ENCODE results near the gene KLHL4.

The KLHL4 gene

GRCh38 chrX:87578978-87579377 lies 61.4 kb downstream of the KLHL4 start:
- no peak for DNase-seq (ENCODE audit: low read depth, low spot score)
- no peak overlapping the region for H3K4me3 ChIP-seq (ENCODE audit: low read depth, low read length)
- CTCF ChIA-PET, result no interaction called here
- POLR2A ChIA-PET, result no interaction called here
- no peak for TF ChIP-seq CTCF (IDR thresholded peaks at IDR 0.05; ENCODE audit: insufficient read depth, low read length, missing control alignments)

- TF ChIP-seq CTCF (IDR thresholded peaks at IDR 0.05; ENCODE audit: insufficient read depth, low read length, missing control alignments), result no peak
- ChIA-PET CTCF (no interaction called here), POLR2A (no interaction called here)
- no peak overlapping the region for H3K4me3 ChIP-seq (ENCODE audit: low read depth, low read length)
- no peak for DNase-seq (ENCODE audit: low read depth, low spot score)
Observed at GRCh38 chrX:87580862-87581261, 63.3 kb downstream of the KLHL4 start.

GRCh38 chrX:87582453-87582852 lies 64.9 kb downstream of the KLHL4 start:
- no peak for TF ChIP-seq CTCF (IDR thresholded peaks at IDR 0.05; ENCODE audit: insufficient read depth, low read length, missing control alignments)
- CTCF ChIA-PET, result no interaction called here
- POLR2A ChIA-PET, result no interaction called here
- no peak for DNase-seq (ENCODE audit: low read depth, low spot score)
- H3K4me3 ChIP-seq (ENCODE audit: low read depth, low read length), result no peak overlapping the region

GRCh38 chrX:87583679-87584078 lies 66.1 kb downstream of the KLHL4 start:
- POLR2A ChIA-PET, result no interaction called here
- no peak for DNase-seq (ENCODE audit: low read depth, low spot score)
- CTCF ChIA-PET, result no interaction called here
- H3K4me3 ChIP-seq (ENCODE audit: low read depth, low read length), result no peak overlapping the region
- TF ChIP-seq CTCF (IDR thresholded peaks at IDR 0.05; ENCODE audit: insufficient read depth, low read length, missing control alignments), result no peak

GRCh38 chrX:87616371-87616770 lies 98.8 kb downstream of the KLHL4 start:
- ChIA-PET POLR2A (no interaction called here), CTCF (no interaction called here)
- no peak for TF ChIP-seq CTCF (IDR thresholded peaks at IDR 0.05; ENCODE audit: insufficient read depth, low read length, missing control alignments)
- DNase-seq (ENCODE audit: low read depth, low spot score), result no peak
- H3K4me3 ChIP-seq (ENCODE audit: low read depth, low read length), result no peak overlapping the region

GRCh38 chrX:87621697-87622096 lies 104.1 kb downstream of the KLHL4 start:
- H3K4me3 ChIP-seq (ENCODE audit: low read depth, low read length), result no peak overlapping the region
- CTCF ChIA-PET, result no interaction called here
- DNase-seq (ENCODE audit: low read depth, low spot score), result no peak
- POLR2A ChIA-PET, result no interaction called here
- TF ChIP-seq CTCF (IDR thresholded peaks at IDR 0.05; ENCODE audit: insufficient read depth, low read length, missing control alignments), result no peak

Data from AG04449 (cell line).